H9 (cell line): ENCODE measurements around the gene SRF. TPM values are rescaled to one million over a fixed set of nuclear protein-coding genes. Genes with fewer than 3 reads are reported as not detected.

ENCODE experiments used
- DNase-seq: peaks from one replicate; pipeline ENCODE4 v3.0.0-alpha.2; 2017
- H2AFZ ChIP-seq: one replicate; pipeline ENCODE4 v1.6.1; 2013; ENCODE audit warnings: mild to moderate bottlenecking, low read length, control low read depth, moderate library complexity
- H2AK5ac ChIP-seq: 2 replicates; pipeline ENCODE4 v1.6.1; 2013; ENCODE audit warnings: low read length, control low read depth, mixed read lengths; ENCODE audit not compliant: insufficient read length
- H2BK120ac ChIP-seq: one replicate; pipeline ENCODE4 v1.6.1; 2013; ENCODE audit warnings: low read depth, mild to moderate bottlenecking, low read length, control low read depth, inconsistent platforms; ENCODE audit not compliant: poor library complexity, severe bottlenecking
- H2BK12ac ChIP-seq: 2 replicates; pipeline ENCODE4 v1.6.1; 2013; ENCODE audit warnings: low read length, control low read depth, mixed read lengths, low read depth; ENCODE audit not compliant: insufficient read length
- H2BK15ac ChIP-seq: 2 replicates; pipeline ENCODE4 v1.6.1; 2013; ENCODE audit warnings: low read depth, low read length, control low read depth
- H2BK20ac ChIP-seq: one replicate; pipeline ENCODE4 v1.6.1; 2013; ENCODE audit warnings: low read depth, mild to moderate bottlenecking, low read length, control low read depth, inconsistent platforms; ENCODE audit not compliant: poor library complexity, severe bottlenecking
- H2BK5ac ChIP-seq: 2 replicates; pipeline ENCODE4 v1.6.1; 2013; ENCODE audit warnings: low read length, control low read depth, mixed read lengths; ENCODE audit not compliant: insufficient read length
- H3K14ac ChIP-seq: 2 replicates; pipeline ENCODE4 v1.6.1; 2013; ENCODE audit warnings: low read length, control low read depth; ENCODE audit not compliant: insufficient read depth
- H3K18ac ChIP-seq: 2 replicates; pipeline ENCODE4 v1.6.1; 2013; ENCODE audit warnings: low read depth, mild to moderate bottlenecking, mixed read lengths, low read length, control low read depth; ENCODE audit not compliant: insufficient read length
- H3K23ac ChIP-seq: 2 replicates; pipeline ENCODE4 v1.6.1; 2013; ENCODE audit warnings: low read length, control low read depth, mixed read lengths, low read depth; ENCODE audit not compliant: insufficient read length
- H3K23me2 ChIP-seq: 2 replicates; pipeline ENCODE4 v1.6.1; 2013; ENCODE audit warnings: low read depth, mild to moderate bottlenecking, mixed read lengths, low read length, control low read depth; ENCODE audit not compliant: insufficient read length, poor library complexity, severe bottlenecking
- H3K27ac ChIP-seq: 2 replicates; pipeline ENCODE4 v1.5.1; 2013; ENCODE audit warnings: low read length, control low read depth, mixed read lengths, low read depth; ENCODE audit not compliant: insufficient read length
- H3K27me3 ChIP-seq: 2 replicates; pipeline ENCODE4 v1.6.1; 2013; ENCODE audit warnings: low read length, control low read depth, inconsistent platforms; ENCODE audit not compliant: insufficient read depth
- H3K4ac ChIP-seq: 2 replicates; pipeline ENCODE4 v1.6.1; 2013; ENCODE audit warnings: low read depth, mild to moderate bottlenecking, control low read depth, inconsistent platforms, low read length, moderate library complexity
- H3K4me1 ChIP-seq: 2 replicates; pipeline ENCODE4 v1.6.1; 2013; ENCODE audit warnings: low read length, control low read depth, inconsistent platforms; ENCODE audit not compliant: insufficient read depth
- H3K4me2 ChIP-seq: 2 replicates; pipeline ENCODE4 v1.6.1; 2013; ENCODE audit warnings: low read length, control low read depth, mixed read lengths; ENCODE audit not compliant: insufficient read length, insufficient read depth
- H3K56ac ChIP-seq: 2 replicates; pipeline ENCODE4 v1.6.1; 2013; ENCODE audit warnings: low read depth, mild to moderate bottlenecking, mixed read lengths, low read length, control low read depth; ENCODE audit not compliant: insufficient read length
- H3K79me1 ChIP-seq: 2 replicates; pipeline ENCODE4 v1.6.1; 2013; ENCODE audit warnings: low read depth, mild to moderate bottlenecking, moderate library complexity, low read length, control low read depth, inconsistent platforms; ENCODE audit not compliant: insufficient read depth, poor library complexity, severe bottlenecking
- H3K79me2 ChIP-seq: 2 replicates; pipeline ENCODE4 v1.6.1; 2013; ENCODE audit warnings: low read length, control low read depth, inconsistent platforms; ENCODE audit not compliant: insufficient read depth
- H3K9ac ChIP-seq: 2 replicates; pipeline ENCODE4 v1.6.1; 2013; ENCODE audit warnings: low read length, control low read depth, mixed read lengths; ENCODE audit not compliant: insufficient read length; ENCODE audit errors: extremely low read depth
- H3K9me3 ChIP-seq: one replicate; pipeline ENCODE4 v1.6.1; 2013; ENCODE audit warnings: low read depth, low read length, inconsistent platforms; ENCODE audit not compliant: control insufficient read depth
- H3T11ph ChIP-seq: one replicate; pipeline ENCODE4 v1.6.1; 2013; ENCODE audit warnings: mild to moderate bottlenecking, low read length, control low read depth, inconsistent platforms
- H4K20me1 ChIP-seq: one replicate; pipeline ENCODE4 v1.6.1; 2013; ENCODE audit not compliant: control insufficient read depth, insufficient read length, insufficient read depth
- H4K5ac ChIP-seq: 2 replicates; pipeline ENCODE4 v1.6.1; 2013; ENCODE audit warnings: low read depth, mild to moderate bottlenecking, mixed read lengths, low read length, control low read depth; ENCODE audit not compliant: insufficient read length
- H4K8ac ChIP-seq: replicated peaks from 2 replicates; pipeline ENCODE4 v1.6.1; 2013; ENCODE audit warnings: low read length, control low read depth, mixed read lengths, low read depth; ENCODE audit not compliant: insufficient read length
- H4K91ac ChIP-seq: 2 replicates; pipeline ENCODE4 v1.6.1; 2013; ENCODE audit warnings: low read depth, mild to moderate bottlenecking, moderate library complexity, mixed read lengths, low read length, control low read depth; ENCODE audit not compliant: insufficient read length
- H3K27ac Mint-ChIP-seq, 3 experiments: 2 replicates in 2 of 3; 3 replicates in 1 of 3; pipeline ENCODE4 v1.8.0; 2020 to 2021; ENCODE audit warnings: mixed read lengths in 3 of 3, mild to moderate bottlenecking in 1 of 3, moderate library complexity in 1 of 3
- H3K27me3 Mint-ChIP-seq: 2 replicates; pipeline ENCODE4 v1.8.0; 2021; ENCODE audit warnings: low read depth, mild to moderate bottlenecking, moderate library complexity, mixed read lengths
- H3K36me3 Mint-ChIP-seq, 3 experiments: 2 replicates in 2 of 3; 3 replicates in 1 of 3; pipeline ENCODE4 v1.8.0; 2020 to 2021; ENCODE audit warnings: low read depth in 3 of 3, mixed read lengths in 3 of 3; ENCODE audit not compliant: insufficient read depth in 1 of 3
- H3K4me1 Mint-ChIP-seq, 2 experiments: 2 replicates each; pipeline ENCODE4 v1.8.0; 2020; ENCODE audit warnings: mixed read lengths in 2 of 2
- H3K4me3 Mint-ChIP-seq, 2 experiments: 2 replicates in 1 of 2; 3 replicates in 1 of 2; pipeline ENCODE4 v1.8.0; 2020 to 2021; ENCODE audit warnings: mild to moderate bottlenecking in 2 of 2, mixed read lengths in 2 of 2, moderate library complexity in 1 of 2
- H3K9me3 Mint-ChIP-seq, 2 experiments: 2 replicates in 1 of 2; 3 replicates in 1 of 2; pipeline ENCODE4 v1.8.0; 2020; ENCODE audit warnings: mild to moderate bottlenecking in 2 of 2, mixed read lengths in 2 of 2, moderate library complexity in 1 of 2
- CTCF ChIP-seq: fragments of 200-600 bp; sonication (generic); conservative IDR thresholded peaks from 3 replicates; pipeline ENCODE4 v1.8.0; 2021; ENCODE audit warnings: antibody characterized with exemption, mild to moderate bottlenecking
- WGBS: extraction: QIAGEN DNeasy Blood & Tissue Kit; methylation state at CpG from one replicate; pipeline ENCODE4 v1.1.7; 2013; ENCODE audit warnings: missing lambda C conversion rate, low lambda C conversion rate, mixed read lengths; ENCODE audit not compliant: insufficient read length; ENCODE audit errors: extremely low coverage; 5-methylcytosine and 5-hydroxymethylcytosine counted together
- total RNA-seq: library from RNA; stranded (reverse); gene quantifications from 2 replicates; pipeline ENCODE4 v1.2.1, GENCODE V29; 2021

SRF gene
- total RNA-seq, 1 experiment from 2014 or later: 57.5 TPM

- no peak overlapping the region for H3K4me3 Mint-ChIP-seq
- Histone ChIP-seq H2AK5ac (no peak overlapping the region), H4K91ac (no peak overlapping the region), H3K9ac (no peak overlapping the region), H3K23ac (no peak overlapping the region), H4K20me1 (no peaks in the 10 kb centered on the region), H3K14ac (no peak overlapping the region), H3K23me2 (no peaks in the 10 kb centered on the region), H4K8ac (no peak overlapping the region), H3K27ac (no peak overlapping the region), H3K9me3 (no peaks in the 10 kb centered on the region), H2BK15ac (no peak overlapping the region), H2BK20ac (no peak overlapping the region), H3K79me1 (no peaks in the 10 kb centered on the region), H3K18ac (no peak overlapping the region), H3K56ac (no peak overlapping the region), H3K79me2 (no peaks in the 10 kb centered on the region), H3T11ph (no peak overlapping the region), H3K4me2 (no peak overlapping the region), H4K5ac (no peak overlapping the region), H2BK5ac (no peak overlapping the region), H3K27me3 (no peaks in the 10 kb centered on the region), H2AFZ (no peak overlapping the region), H2BK120ac (no peak overlapping the region), H3K4me1 (no peaks in the 10 kb centered on the region; the same call in 1 of the 2 replicates), H3K4ac (no peak overlapping the region), H2BK12ac (no peak overlapping the region)
- no peaks in the 10 kb centered on the region for H3K9me3 Mint-ChIP-seq
- H3K27ac Mint-ChIP-seq: peak overlapping the region in 2 of 3 experiments; percentile 30 to 66; a peak in 5 of 7 replicates
- no peak for TF ChIP-seq CTCF
- H3K36me3 Mint-ChIP-seq: peaks cover 9 to 36% (median 19%) of the 10 kb centered on the region in 3 experiments
- H3K4me1 Mint-ChIP-seq: peaks cover 3 to 13% of the 10 kb centered on the region in 2 experiments
- no CpG with 5 or more reads among the region's 15 CpGs for WGBS
- DNase-seq: no peak
- H3K27me3 Mint-ChIP-seq: peaks cover 2% of the 10 kb centered on the region; the same call in 1 of the 2 replicates
These were observed 51.5 kb downstream of the SRF start for GRCh38 chr6:43222418-43223059.
